ENCODE results near the gene TBC1D10A. TPM values are rescaled to one million over a fixed set of nuclear protein-coding genes. Genes with fewer than 3 reads are reported as not detected.

The TBC1D10A gene
- total and polyA plus RNA-seq, 11 donors: 4.3 to 10.1 (median 7.1) TPM

DNA sequence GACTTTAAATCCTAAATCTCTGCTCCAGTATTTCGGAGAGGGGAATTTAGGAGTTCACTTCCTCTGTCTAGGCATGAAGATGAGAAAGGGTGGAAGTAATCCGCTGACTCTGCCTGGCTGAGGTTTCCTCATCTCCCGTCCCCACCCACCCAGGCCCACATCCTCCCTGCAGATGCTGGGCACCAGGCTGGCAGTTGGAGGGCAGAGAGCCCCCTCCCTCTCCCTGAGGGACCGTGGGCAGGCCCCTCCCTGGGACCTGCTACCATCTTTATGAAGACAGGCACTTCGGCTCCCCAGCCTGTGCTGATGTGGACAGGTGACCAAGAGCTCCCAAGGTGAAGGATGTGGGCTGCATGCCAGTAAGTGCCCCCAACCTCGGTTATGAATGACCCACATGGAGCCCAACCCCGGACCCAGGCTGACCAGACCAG, 44.1 kb downstream of the TBC1D10A start:
- peaks cover 0 to 46% (median 4%) of the 10 kb centered on the region in 12 donors for H3K4me1 ChIP-seq
- no peaks in the 10 kb centered on the region for H3K9me3 ChIP-seq
- WGBS, 4 donors: 67 to 83% (median 76%) methylated on average over 2 to 7 of the region's 7 CpGs
- intact Hi-C loops (cut with DNase I): loop anchor here in 1 of 10 donors (2.0 kb wide), 1 partner anchor 48 kb away; no protein-coding TSS in a partner anchor
- DNase-seq (peak in 1 of 5 donors; percentile 62), ATAC-seq (peak in 1 of 4 donors; percentile 36)
- peaks cover 0 to 26% (median 8%) of the 10 kb centered on the region in 9 donors for H3K36me3 ChIP-seq
- no peak overlapping the region for H3K27ac ChIP-seq
- H3K27me3 ChIP-seq: no peaks in the 10 kb centered on the region
- H3K4me3 ChIP-seq: no peak overlapping the region
- no peak for TF ChIP-seq POLR2A (IDR thresholded peaks at IDR 0.05)
- TF ChIP-seq, protein P1, sequence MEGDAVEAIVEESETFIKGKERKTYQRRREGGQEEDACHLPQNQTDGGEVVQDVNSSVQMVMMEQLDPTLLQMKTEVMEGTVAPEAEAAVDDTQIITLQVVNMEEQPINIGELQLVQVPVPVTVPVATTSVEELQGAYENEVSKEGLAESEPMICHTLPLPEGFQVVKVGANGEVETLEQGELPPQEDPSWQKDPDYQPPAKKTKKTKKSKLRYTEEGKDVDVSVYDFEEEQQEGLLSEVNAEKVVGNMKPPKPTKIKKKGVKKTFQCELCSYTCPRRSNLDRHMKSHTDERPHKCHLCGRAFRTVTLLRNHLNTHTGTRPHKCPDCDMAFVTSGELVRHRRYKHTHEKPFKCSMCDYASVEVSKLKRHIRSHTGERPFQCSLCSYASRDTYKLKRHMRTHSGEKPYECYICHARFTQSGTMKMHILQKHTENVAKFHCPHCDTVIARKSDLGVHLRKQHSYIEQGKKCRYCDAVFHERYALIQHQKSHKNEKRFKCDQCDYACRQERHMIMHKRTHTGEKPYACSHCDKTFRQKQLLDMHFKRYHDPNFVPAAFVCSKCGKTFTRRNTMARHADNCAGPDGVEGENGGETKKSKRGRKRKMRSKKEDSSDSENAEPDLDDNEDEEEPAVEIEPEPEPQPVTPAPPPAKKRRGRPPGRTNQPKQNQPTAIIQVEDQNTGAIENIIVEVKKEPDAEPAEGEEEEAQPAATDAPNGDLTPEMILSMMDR (IDR thresholded peaks at IDR 0.05): no peak

DNA sequence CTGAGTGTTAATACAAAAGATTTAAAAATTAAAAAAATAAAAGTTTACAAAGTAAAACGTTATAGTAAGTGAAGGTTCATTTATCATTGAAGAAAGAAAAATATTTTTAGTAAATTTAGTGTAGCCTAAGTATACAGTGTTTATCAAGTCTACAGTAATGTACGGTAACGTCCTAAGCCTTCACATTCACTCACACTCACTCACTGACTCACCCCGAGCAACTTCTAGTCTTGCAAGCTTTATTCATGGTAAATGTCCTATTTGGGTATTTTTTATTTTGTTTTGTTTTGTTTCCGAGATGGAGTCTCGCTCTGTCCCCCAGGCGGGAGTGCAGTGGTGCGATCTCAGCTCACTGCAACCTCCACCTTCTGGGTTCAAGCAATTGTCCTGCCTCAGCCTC, 46.2 kb downstream of the TBC1D10A start:
- peaks cover 0 to 63% (median 7%) of the 10 kb centered on the region in 12 donors for H3K4me1 ChIP-seq
- ATAC-seq (no peak), DNase-seq (no peak)
- H3K27ac ChIP-seq: no peak overlapping the region
- TF ChIP-seq POLR2A (IDR thresholded peaks at IDR 0.05): no peak
- TF ChIP-seq, protein P1 (IDR thresholded peaks at IDR 0.05): no peak
- H3K9me3 ChIP-seq: no peaks in the 10 kb centered on the region
- intact Hi-C loops (cut with DNase I): no loop called here
- 81 to 91% (median 85%) methylated on average over 8 of the region's 8 CpGs for WGBS, 4 donors
- H3K4me3 ChIP-seq: no peak overlapping the region
- H3K27me3 ChIP-seq: no peaks in the 10 kb centered on the region
- peaks cover 0 to 13% (median 5%) of the 10 kb centered on the region in 9 donors for H3K36me3 ChIP-seq

DNA sequence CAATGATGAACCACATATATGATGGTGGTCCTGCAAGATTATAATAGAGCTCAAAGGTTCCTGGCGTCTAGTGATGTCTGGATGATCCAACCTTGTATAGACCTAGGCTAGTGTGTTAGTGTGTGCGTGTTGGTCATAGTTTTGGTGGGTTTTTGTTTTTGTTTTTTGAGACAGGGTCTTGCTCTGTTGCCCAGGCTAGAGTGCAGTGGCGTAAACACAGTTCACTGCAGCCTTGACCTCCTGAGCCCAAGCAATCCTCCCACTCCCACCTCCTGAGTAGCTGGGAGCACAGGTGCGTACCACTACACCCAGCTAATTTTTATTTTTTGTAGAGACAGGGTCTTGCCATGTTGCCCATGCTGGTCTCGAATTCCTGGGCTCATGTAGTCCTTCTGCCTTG, 46.8 kb downstream of the TBC1D10A start:
- H3K36me3 ChIP-seq: peaks cover 0 to 7% (median 0%) of the 10 kb centered on the region in 9 donors
- ATAC-seq: no peak
- TF ChIP-seq, protein P1 (IDR thresholded peaks at IDR 0.05): no peak
- no peak for TF ChIP-seq POLR2A (IDR thresholded peaks at IDR 0.05)
- no peak for DNase-seq
- intact Hi-C loops (cut with DNase I): loop anchor here in 1 of 10 donors (5.0 kb wide), 1 partner anchor 97 kb away; no protein-coding TSS in a partner anchor
- H3K4me3 ChIP-seq: no peak overlapping the region
- H3K27ac ChIP-seq: peak overlapping the region in 1 of 12 donors; percentile 27
- peaks cover 0 to 69% (median 7%) of the 10 kb centered on the region in 12 donors for H3K4me1 ChIP-seq
- 88 to 96% (median 93%) methylated on average over 5 of the region's 5 CpGs for WGBS, 4 donors
- no peaks in the 10 kb centered on the region for H3K9me3 ChIP-seq
- no peaks in the 10 kb centered on the region for H3K27me3 ChIP-seq

DNA sequence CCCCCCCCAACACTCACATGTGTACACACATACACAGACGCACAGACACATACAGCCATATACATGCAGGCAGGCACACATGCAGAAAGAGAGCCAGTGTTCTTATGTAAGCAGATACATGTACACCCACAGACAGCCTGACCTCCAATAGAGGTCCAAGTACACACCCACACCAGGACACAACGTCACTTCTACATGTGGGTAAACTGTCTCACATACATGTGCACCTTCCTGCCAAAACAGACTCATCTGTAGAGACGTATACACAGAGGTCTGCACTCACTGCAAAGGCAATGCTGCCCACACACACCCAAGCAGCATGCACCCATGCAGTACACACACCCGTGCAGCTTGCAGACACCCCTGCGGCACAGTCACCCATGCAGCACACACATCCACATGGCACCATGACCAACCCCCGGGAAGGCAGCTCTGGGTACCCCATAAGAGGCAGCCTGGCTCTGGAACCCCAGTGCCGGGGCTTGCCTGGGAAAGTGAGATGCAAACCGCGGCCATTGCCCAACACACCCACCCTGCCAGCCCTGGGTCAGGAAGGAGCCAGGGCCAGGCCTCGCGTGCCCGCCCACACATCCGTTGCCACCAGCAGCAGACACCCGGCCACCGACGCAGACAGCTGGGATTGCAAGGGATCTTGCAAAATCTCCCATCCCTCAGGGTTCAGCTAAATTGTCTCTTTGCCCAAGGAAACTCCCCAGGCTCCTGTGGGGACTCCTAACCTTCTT, 47.5 kb downstream of the TBC1D10A start:
- no peaks in the 10 kb centered on the region for H3K9me3 ChIP-seq
- H3K36me3 ChIP-seq: peaks cover 0 to 3% (median 0%) of the 10 kb centered on the region in 9 donors
- TF ChIP-seq, protein P1 (IDR thresholded peaks at IDR 0.05): no peak
- TF ChIP-seq POLR2A (IDR thresholded peaks at IDR 0.05): no peak
- peak overlapping the region in 1 of 12 donors; percentile 27 for H3K27ac ChIP-seq
- intact Hi-C loops (cut with DNase I): loop anchor here in 1 of 10 donors (5.0 kb wide), 1 partner anchor 98 kb away; no protein-coding TSS in a partner anchor
- 77 to 85% (median 80%) methylated on average over 13 to 16 of the region's 16 CpGs for WGBS, 4 donors
- no peak overlapping the region for H3K4me3 ChIP-seq
- peaks cover 0 to 76% (median 7%) of the 10 kb centered on the region in 12 donors for H3K4me1 ChIP-seq
- ATAC-seq (peak in 3 of 4 donors; percentile 42 to 59 (median 48)), DNase-seq (peak; percentile 53 to 84 (median 64))
- no peaks in the 10 kb centered on the region for H3K27me3 ChIP-seq
